Measurements from ENCODE around the gene SUSD1. TPM values are rescaled to one million over a fixed set of nuclear protein-coding genes. Genes with fewer than 3 reads are reported as not detected.
A peak's percentile ranks its signal among the peaks of the same experiment; 100 is the strongest.

The SUSD1 gene
- total and polyA plus RNA-seq, 10 donors: 4.4 to 26.8 (median 20.2) TPM

DNA sequence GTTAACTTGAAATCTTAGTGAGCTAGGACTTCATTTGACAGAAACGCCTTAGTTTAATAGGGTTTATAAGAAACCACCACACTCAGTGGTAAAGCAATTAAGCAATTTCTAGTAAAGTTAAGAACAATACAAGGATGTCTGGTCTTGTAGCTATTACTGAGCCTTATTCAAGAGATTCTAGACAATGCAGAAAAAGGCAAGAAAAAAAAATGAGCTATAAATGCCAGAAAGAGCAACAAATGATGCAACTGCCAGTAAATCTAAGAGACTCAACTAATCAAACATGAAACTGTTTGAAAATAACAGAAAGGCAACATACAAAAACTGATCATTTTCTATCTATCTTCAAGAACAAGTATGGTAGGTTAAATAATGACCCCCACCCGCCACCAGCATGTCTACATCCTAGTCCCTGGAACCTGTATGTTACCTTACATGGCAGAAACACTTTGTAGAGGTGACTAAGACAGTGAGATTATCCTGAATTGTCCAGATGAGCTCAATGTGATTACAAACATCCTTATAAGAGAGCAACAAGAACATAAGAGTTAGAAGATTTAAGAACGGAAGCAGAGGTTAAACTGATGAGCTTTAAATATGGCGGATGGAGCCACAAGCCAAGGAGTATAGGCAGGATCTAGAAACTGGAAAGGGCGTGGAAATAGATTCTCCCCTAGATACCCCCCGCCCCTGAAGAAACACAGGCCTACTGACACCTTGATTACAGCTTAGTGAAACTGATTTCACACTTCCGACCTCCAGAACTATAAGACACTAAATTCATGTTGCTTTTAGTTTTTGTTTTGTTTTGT is 93.0 kb downstream of the SUSD1 start:
- intact Hi-C loops (cut with DNase I; ENCODE audit: low total_unique reads): no loop called here
- H3K36me3 ChIP-seq: peaks cover 0 to 55% (median 4%) of the 10 kb centered on the region in 6 donors
- WGBS, 5 donors: 62 to 85% (median 81%) methylated on average over 6 to 7 of the region's 7 CpGs
- H3K27me3 ChIP-seq (replicated peaks in 1 of 7): no peaks in the 10 kb centered on the region
- no peaks in the 10 kb centered on the region for H3K9me3 ChIP-seq
- TF ChIP-seq, protein P1, sequence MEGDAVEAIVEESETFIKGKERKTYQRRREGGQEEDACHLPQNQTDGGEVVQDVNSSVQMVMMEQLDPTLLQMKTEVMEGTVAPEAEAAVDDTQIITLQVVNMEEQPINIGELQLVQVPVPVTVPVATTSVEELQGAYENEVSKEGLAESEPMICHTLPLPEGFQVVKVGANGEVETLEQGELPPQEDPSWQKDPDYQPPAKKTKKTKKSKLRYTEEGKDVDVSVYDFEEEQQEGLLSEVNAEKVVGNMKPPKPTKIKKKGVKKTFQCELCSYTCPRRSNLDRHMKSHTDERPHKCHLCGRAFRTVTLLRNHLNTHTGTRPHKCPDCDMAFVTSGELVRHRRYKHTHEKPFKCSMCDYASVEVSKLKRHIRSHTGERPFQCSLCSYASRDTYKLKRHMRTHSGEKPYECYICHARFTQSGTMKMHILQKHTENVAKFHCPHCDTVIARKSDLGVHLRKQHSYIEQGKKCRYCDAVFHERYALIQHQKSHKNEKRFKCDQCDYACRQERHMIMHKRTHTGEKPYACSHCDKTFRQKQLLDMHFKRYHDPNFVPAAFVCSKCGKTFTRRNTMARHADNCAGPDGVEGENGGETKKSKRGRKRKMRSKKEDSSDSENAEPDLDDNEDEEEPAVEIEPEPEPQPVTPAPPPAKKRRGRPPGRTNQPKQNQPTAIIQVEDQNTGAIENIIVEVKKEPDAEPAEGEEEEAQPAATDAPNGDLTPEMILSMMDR (IDR thresholded peaks at IDR 0.05 in 8 of 11, conservative IDR thresholded peaks at IDR 0.05 in 3 of 11): no peak
- no peak overlapping the region for H3K4me3 ChIP-seq
- H3K4me1 ChIP-seq: peaks cover 0 to 26% (median 12%) of the 10 kb centered on the region in 6 donors
- DNase-seq: no peak
- no peak overlapping the region for H3K27ac ChIP-seq

- H3K4me3 ChIP-seq: no peak overlapping the region
Observed at GRCh38 chr9:112080831-112081542, 94.1 kb downstream of the SUSD1 start.

GRCh38 chr9:112078432-112078831 is 96.7 kb downstream of the SUSD1 start:
- Histone ChIP-seq H3K36me3 (peaks cover 0 to 39% (median 0%) of the 10 kb centered on the region in 6 donors), H3K9me3 (no peaks in the 10 kb centered on the region), H3K4me1 (peaks cover 0 to 54% (median 40%) of the 10 kb centered on the region in 6 donors), H3K27me3 (replicated peaks in 1 of 7) (no peaks in the 10 kb centered on the region), H3K27ac (peak overlapping the region in 1 of 8 donors; percentile 5), H3K4me3 (no peak overlapping the region)
- DNase-seq: no peak
- intact Hi-C loops (cut with DNase I; ENCODE audit: low total_unique reads): loop anchor here (5.0 to 10.0 kb wide), 2 partner anchors 184 to 246 kb away; partner anchors contain the start of gene UGCG
- TF ChIP-seq, protein P1 (IDR thresholded peaks at IDR 0.05 in 8 of 11, conservative IDR thresholded peaks at IDR 0.05 in 3 of 11): no peak
- TF ChIP-seq POLR2AphosphoS5 (IDR thresholded peaks at IDR 0.05): no peak
- TF ChIP-seq POLR2A (IDR thresholded peaks at IDR 0.05): no peak
- WGBS, 5 donors: 48 to 68% (median 55%) methylated on average over 6 of the region's 6 CpGs

More at GRCh38 chr9:112080831-112081542, 94.1 kb downstream of the SUSD1 start:
- Histone ChIP-seq H3K27ac (no peak overlapping the region), H3K27me3 (replicated peaks in 1 of 7) (no peaks in the 10 kb centered on the region), H3K4me1 (peaks cover 0 to 38% (median 21%) of the 10 kb centered on the region in 6 donors), H3K36me3 (peaks cover 0 to 52% (median 4%) of the 10 kb centered on the region in 6 donors), H3K9me3 (no peaks in the 10 kb centered on the region)
- TF ChIP-seq, protein P1 (IDR thresholded peaks at IDR 0.05 in 8 of 11, conservative IDR thresholded peaks at IDR 0.05 in 3 of 11): no peak
- TF ChIP-seq POLR2A (IDR thresholded peaks at IDR 0.05) (no peak), POLR2AphosphoS5 (IDR thresholded peaks at IDR 0.05) (no peak)
- intact Hi-C loops (cut with DNase I; ENCODE audit: low total_unique reads): no loop called here
- DNase-seq: no peak
- WGBS, 5 donors: 85 to 90% (median 88%) methylated on average over 5 of the region's 5 CpGs

DNA sequence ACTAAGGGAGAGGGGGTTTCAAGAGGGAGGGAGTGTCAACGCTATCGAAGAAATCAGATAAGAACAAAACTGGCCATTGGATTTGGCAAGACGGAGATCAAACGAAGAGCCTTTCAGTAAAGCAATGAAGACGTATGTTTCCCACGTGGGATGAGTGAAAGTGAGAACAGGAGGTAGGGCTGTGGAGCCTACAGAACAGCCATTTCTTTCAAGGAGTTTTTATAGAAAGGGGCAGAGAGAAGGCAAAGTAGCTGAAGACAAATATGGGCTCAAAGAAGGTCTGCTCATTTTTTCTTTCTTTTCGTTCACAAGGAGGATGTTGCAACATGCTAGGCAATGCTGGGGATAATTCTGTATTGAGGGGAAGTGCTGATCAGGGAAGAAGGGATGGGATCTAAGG is 98.3 kb downstream of the SUSD1 start:
- Histone ChIP-seq H3K4me1 (peaks cover 0 to 66% (median 46%) of the 10 kb centered on the region in 6 donors), H3K36me3 (peaks cover 0 to 30% (median 0%) of the 10 kb centered on the region in 6 donors), H3K9me3 (no peaks in the 10 kb centered on the region), H3K4me3 (peak overlapping the region in 1 of 8 donors; percentile 25), H3K27ac (peak overlapping the region in 7 of 8 donors; percentile 53 to 81 (median 79)), H3K27me3 (replicated peaks in 1 of 7) (no peaks in the 10 kb centered on the region)
- DNase-seq: no peak
- TF ChIP-seq POLR2A (IDR thresholded peaks at IDR 0.05) (no peak), POLR2AphosphoS5 (IDR thresholded peaks at IDR 0.05) (no peak)
- TF ChIP-seq, protein P1 (IDR thresholded peaks at IDR 0.05 in 8 of 11, conservative IDR thresholded peaks at IDR 0.05 in 3 of 11): no peak
- intact Hi-C loops (cut with DNase I; ENCODE audit: low total_unique reads): loop anchor here (5.0 to 10.0 kb wide), 2 partner anchors 182 to 245 kb away; partner anchors contain the start of gene UGCG
- WGBS, 5 donors: 63 to 77% (median 72%) methylated on average over 7 of the region's 7 CpGs

Measured in spleen (tissue), 11 donors.